Smooth muscle cell (in vitro differentiated cells): ENCODE results near the gene SOD3. TPM values are rescaled to one million over a fixed set of nuclear protein-coding genes. Genes with fewer than 3 reads are reported as not detected.

Experiments used
- DNase-seq: peaks from one replicate; lab custom pipeline; 2025; ENCODE audit not compliant: unreplicated experiment; lab: John Stamatoyannopoulos, UW
- H2AFZ ChIP-seq: fragments of 200-600 bp; sonication (generic); 2 replicates; pipeline ENCODE4 v1.6.0; 2016; ENCODE audit warnings: antibody characterized with exemption, low read depth, mild to moderate bottlenecking
- H3F3A ChIP-seq: fragments of 200-600 bp; sonication (generic); 2 replicates; pipeline ENCODE4 v1.6.0; 2017; ENCODE audit warnings: antibody characterized with exemption, low read depth
- H3K27ac ChIP-seq: fragments of 200-600 bp; sonication (generic); 2 replicates; pipeline ENCODE4 v1.5.1; 2016; ENCODE audit warnings: low read depth, mild to moderate bottlenecking
- H3K27me3 ChIP-seq: fragments of 200-600 bp; sonication (generic); 2 replicates; pipeline ENCODE4 v1.6.1; 2016; ENCODE audit warnings: low read depth, mild to moderate bottlenecking
- H3K36me3 ChIP-seq: fragments of 200-600 bp; sonication (generic); 2 replicates; pipeline ENCODE4 v1.5.1; 2016; ENCODE audit warnings: low read depth
- H3K4me1 ChIP-seq: fragments of 200-600 bp; sonication (generic); 2 replicates; pipeline ENCODE4 v1.5.1; 2016; ENCODE audit warnings: low read depth
- H3K4me2 ChIP-seq: fragments of 200-600 bp; sonication (generic); 2 replicates; pipeline ENCODE4 v1.6.0; 2016; ENCODE audit warnings: mild to moderate bottlenecking
- H3K4me3 ChIP-seq: fragments of 200-600 bp; sonication (generic); 2 replicates; pipeline ENCODE4 v1.5.1; 2016; ENCODE audit warnings: mild to moderate bottlenecking
- H3K79me2 ChIP-seq: fragments of 200-600 bp; sonication (generic); 2 replicates; pipeline ENCODE4 v1.6.0; 2016; ENCODE audit warnings: low read depth, mild to moderate bottlenecking
- H3K9ac ChIP-seq: fragments of 200-600 bp; sonication (generic); 2 replicates; pipeline ENCODE4 v1.6.0; 2016; ENCODE audit warnings: low read depth
- H3K9me3 ChIP-seq: fragments of 200-600 bp; sonication (generic); replicated peaks from 2 replicates; pipeline ENCODE4 v1.5.1; 2016; ENCODE audit warnings: low read depth
- H4K20me1 ChIP-seq: fragments of 200-600 bp; sonication (generic); 2 replicates; pipeline ENCODE4 v1.6.0; 2016; ENCODE audit warnings: low read depth
- WGBS: methylation state at CpG from one replicate; pipeline ENCODE4 v1.1.7; 2016; ENCODE audit warnings: low lambda C conversion rate; 5-methylcytosine and 5-hydroxymethylcytosine counted together
- polyA plus RNA-seq: library from polyadenylated mRNA; unstranded; fragments of >200 nt; fragmentation: Nextera tagmentation; extraction: Ambion mirVana; gene quantifications from 2 replicates; pipeline ENCODE4 v1.2.1, GENCODE V29; 2016
- total RNA-seq: library from RNA; depleted of rRNA; stranded (reverse); fragments of >200 nt; gene quantifications from 2 replicates; pipeline ENCODE4 v1.2.3, GENCODE V29; 2014
- TF ChIP-seq, protein P1 (sequence below): fragments of 200-600 bp; sonication (generic); IDR thresholded peaks from 2 replicates; pipeline ENCODE4 v1.5.1; 2017; ENCODE audit warnings: borderline replicate concordance, mild to moderate bottlenecking, antibody characterized with exemption; ENCODE audit not compliant: insufficient read depth, poor library complexity, severe bottlenecking

SOD3 gene
- total and polyA plus RNA-seq, 2 experiments from 2014 or later = 24.4 to 71.9 TPM

DNA sequence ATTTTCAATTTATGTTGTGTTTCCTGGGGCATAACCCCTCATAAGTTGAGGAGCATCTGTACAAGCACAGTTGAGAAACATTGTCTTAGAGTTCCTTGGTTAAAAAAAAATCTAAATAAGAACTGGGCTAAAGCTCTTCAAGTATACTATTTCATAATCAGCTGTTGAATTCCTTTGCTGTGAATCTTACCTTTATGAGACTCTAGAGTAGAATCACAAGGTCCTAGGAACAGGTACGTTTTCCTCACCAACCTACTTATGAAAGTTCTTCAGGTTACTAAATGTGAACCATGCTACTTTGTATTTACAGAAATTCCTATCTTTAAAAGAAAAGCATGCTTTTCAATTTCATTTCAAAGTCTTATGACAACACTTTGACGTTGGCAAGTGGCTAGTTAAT is 20.9 kb upstream of the SOD3 start:
- H2AFZ ChIP-seq = no peak overlapping the region
- TF ChIP-seq, protein P1, sequence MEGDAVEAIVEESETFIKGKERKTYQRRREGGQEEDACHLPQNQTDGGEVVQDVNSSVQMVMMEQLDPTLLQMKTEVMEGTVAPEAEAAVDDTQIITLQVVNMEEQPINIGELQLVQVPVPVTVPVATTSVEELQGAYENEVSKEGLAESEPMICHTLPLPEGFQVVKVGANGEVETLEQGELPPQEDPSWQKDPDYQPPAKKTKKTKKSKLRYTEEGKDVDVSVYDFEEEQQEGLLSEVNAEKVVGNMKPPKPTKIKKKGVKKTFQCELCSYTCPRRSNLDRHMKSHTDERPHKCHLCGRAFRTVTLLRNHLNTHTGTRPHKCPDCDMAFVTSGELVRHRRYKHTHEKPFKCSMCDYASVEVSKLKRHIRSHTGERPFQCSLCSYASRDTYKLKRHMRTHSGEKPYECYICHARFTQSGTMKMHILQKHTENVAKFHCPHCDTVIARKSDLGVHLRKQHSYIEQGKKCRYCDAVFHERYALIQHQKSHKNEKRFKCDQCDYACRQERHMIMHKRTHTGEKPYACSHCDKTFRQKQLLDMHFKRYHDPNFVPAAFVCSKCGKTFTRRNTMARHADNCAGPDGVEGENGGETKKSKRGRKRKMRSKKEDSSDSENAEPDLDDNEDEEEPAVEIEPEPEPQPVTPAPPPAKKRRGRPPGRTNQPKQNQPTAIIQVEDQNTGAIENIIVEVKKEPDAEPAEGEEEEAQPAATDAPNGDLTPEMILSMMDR = no peak
- H3K9me3 ChIP-seq = no peaks in the 10 kb centered on the region
- no peaks in the 10 kb centered on the region for H3K27me3 ChIP-seq
- WGBS = 32% methylated on average over 2 of the region's 2 CpGs
- H3K4me3 ChIP-seq = no peak overlapping the region
- no peaks in the 10 kb centered on the region for H3K79me2 ChIP-seq
- no peaks in the 10 kb centered on the region for H3K36me3 ChIP-seq
- H3K9ac ChIP-seq = no peak overlapping the region
- no peak for DNase-seq
- H3K4me2 ChIP-seq = peak overlapping the region; percentile 54
- peaks cover 19% of the 10 kb centered on the region for H3K4me1 ChIP-seq
- H4K20me1 ChIP-seq = no peaks in the 10 kb centered on the region
- peak overlapping the region; percentile 54 for H3K27ac ChIP-seq
- peaks cover 23% of the 10 kb centered on the region for H3F3A ChIP-seq

DNA sequence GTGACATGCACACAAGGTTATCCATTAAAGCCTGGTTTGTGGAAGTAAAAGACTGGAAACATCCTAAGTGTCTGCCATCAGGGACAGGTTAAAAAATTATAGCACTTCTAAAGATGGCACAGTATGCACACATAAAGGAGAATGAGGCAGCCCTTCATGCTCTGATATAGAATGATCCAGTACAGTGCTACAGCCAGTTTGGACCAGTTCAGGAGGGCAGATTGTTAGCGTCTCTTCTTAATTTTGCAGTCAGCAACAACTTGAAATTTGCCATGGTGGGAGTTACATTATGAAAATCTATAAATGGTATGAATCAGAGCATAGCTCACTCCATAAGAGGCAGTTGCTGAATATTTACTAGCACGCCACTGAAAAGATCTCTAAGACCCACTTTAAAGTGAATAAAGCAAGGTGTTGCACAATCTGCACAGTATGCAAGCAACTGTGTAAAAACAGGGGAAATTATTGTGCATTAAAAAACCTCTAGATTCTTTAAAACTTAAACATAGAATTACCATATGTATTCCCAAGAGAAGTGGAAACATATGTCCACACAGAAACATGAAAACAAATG is 20.3 kb upstream of the SOD3 start:
- no peak overlapping the region for H3K9ac ChIP-seq
- DNase-seq = no peak
- peak overlapping the region; percentile 54 for H3K27ac ChIP-seq
- TF ChIP-seq, protein P1 = no peak
- no peaks in the 10 kb centered on the region for H3K36me3 ChIP-seq
- no peak overlapping the region for H2AFZ ChIP-seq
- peaks cover 13% of the 10 kb centered on the region for H3K4me1 ChIP-seq
- no peaks in the 10 kb centered on the region for H3K27me3 ChIP-seq
- WGBS = 18% methylated on average over 2 of the region's 2 CpGs
- H4K20me1 ChIP-seq = no peaks in the 10 kb centered on the region
- peaks cover 28% of the 10 kb centered on the region for H3F3A ChIP-seq
- no peaks in the 10 kb centered on the region for H3K79me2 ChIP-seq
- H3K9me3 ChIP-seq = no peaks in the 10 kb centered on the region
- no peak overlapping the region for H3K4me3 ChIP-seq
- H3K4me2 ChIP-seq = peak overlapping the region; percentile 54

DNA sequence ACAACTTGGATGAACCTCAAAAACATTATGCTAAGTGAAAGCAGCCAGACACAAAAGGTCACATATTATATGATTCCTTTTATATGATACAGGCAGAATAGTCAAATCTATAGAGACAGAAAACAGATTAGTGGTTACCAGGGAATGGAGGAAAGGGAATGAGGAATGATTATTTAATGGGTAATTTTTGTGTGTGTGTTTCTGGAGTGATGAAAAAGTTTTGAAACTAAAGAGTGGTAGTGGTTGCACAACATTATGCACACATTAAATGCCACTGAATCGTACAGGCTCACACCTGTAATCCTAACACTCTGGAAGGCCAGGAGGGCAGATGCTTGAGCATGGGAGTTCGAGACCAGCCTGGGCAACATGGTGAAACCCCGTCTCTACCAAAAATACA is 19.6 kb upstream of the SOD3 start:
- H3K4me3 ChIP-seq = no peak overlapping the region
- H3K36me3 ChIP-seq = no peaks in the 10 kb centered on the region
- 73% methylated on average over 3 of the region's 3 CpGs for WGBS

More for the DNA sequence above, 19.6 kb upstream of the SOD3 start:
- Histone ChIP-seq H2AFZ (no peak overlapping the region), H3K79me2 (no peaks in the 10 kb centered on the region), H3K27me3 (no peaks in the 10 kb centered on the region), H3K27ac (peak overlapping the region; percentile 54), H3K9me3 (no peaks in the 10 kb centered on the region), H4K20me1 (no peaks in the 10 kb centered on the region), H3F3A (peaks cover 29% of the 10 kb centered on the region), H3K4me1 (peaks cover 13% of the 10 kb centered on the region), H3K9ac (no peak overlapping the region), H3K4me2 (peak overlapping the region; percentile 54)
- TF ChIP-seq, protein P1 = no peak
- DNase-seq = no peak
